Measurements from ENCODE around the gene PECR.

GRCh38 chr2:216049452-216049851 lies 32.2 kb downstream of the PECR start:
- TF ChIP-seq, protein P1, sequence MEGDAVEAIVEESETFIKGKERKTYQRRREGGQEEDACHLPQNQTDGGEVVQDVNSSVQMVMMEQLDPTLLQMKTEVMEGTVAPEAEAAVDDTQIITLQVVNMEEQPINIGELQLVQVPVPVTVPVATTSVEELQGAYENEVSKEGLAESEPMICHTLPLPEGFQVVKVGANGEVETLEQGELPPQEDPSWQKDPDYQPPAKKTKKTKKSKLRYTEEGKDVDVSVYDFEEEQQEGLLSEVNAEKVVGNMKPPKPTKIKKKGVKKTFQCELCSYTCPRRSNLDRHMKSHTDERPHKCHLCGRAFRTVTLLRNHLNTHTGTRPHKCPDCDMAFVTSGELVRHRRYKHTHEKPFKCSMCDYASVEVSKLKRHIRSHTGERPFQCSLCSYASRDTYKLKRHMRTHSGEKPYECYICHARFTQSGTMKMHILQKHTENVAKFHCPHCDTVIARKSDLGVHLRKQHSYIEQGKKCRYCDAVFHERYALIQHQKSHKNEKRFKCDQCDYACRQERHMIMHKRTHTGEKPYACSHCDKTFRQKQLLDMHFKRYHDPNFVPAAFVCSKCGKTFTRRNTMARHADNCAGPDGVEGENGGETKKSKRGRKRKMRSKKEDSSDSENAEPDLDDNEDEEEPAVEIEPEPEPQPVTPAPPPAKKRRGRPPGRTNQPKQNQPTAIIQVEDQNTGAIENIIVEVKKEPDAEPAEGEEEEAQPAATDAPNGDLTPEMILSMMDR (IDR thresholded peaks at IDR 0.05), result no peak
- TF ChIP-seq POLR2A (IDR thresholded peaks at IDR 0.05) (no peak), EP300 (IDR thresholded peaks at IDR 0.05) (no peak)

Measured in suprapubic skin (tissue), 3 donors.